Measurements from ENCODE around the gene NDST1.

DNA sequence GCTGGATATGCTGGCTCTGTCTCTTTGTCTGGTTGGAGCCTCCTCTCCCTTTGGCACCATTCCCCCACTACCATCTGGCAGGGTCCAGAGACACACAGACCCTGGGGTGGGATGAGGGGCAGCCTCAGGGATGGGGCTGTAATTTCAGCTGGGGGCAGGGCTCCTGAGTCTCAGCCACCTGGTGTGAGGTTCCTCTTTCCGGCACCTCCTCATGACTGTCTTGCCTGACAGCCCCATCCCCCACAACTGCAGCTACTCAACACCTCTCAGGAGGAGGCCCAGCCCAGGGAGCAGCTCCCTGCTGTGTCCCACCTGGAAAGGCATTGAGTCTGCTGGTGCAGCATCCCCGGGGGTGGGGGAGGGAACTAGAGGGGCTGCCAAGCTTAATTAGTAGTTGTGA is 46.7 kb upstream of the NDST1 start:
- TF ChIP-seq CTCF (IDR thresholded peaks at IDR 0.05) (no peak), POLR2A (IDR thresholded peaks at IDR 0.05) (no peak)
